ENCODE measurements around the gene TUFT1. TPM values are rescaled to one million over a fixed set of nuclear protein-coding genes. Genes with fewer than 3 reads are reported as not detected.
"Not testable (repeated sequence)": the region's sequence is repeated elsewhere in the genome, so short reads cannot be mapped to it uniquely, and the experiment has no call there.

The TUFT1 gene
- total RNA-seq, 2 experiments from 2014 or later = 4.5 to 4.9 TPM

DNA sequence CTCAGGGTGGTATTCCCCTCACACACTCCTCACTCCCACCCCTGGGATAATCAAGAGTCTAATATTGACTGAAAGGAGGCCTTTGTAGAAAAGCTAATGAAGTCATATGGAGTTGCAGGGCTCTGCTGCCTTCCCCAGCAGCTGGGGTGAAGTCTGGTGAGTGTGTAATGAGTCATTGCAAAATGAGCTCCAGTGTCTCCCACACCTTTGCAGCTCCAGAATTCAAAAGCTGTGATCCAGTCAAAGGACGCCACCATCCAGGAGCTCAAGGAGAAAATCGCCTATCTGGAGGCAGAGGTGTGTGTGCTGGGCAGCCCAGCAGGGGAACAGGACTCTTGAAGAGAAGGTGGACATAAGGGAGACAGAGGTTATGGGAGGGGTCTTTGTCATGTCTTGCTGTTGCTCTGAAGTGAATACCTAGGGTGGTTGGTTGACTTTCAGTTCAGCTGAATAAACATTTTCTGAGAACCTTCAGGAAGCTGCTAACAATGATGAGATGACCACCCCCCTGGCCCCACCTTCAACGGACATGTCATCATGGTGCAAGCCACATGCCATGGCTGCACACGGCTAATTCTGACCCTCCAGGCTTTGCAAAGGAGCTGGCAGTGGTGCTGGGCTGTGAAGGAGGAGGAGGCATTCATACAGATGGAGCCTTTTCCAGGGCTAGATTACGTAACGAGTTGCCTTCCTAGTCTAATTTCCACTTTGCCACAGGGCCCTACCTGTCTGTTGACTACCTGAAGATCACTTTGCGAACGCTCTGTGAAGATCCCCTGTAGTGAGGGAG, 39.5 kb downstream of the TUFT1 start:
- H3K9me3 Mint-ChIP-seq = no peaks in the 10 kb centered on the region
- ChIA-PET POLR2A (interaction anchor here (0.9 kb wide), 1 partner anchor 11 kb away, joined by 3 read pairs; no protein-coding TSS in a partner anchor), CTCF (interaction anchor here (0.8 to 2.1 kb wide), 2 partner anchors 11 to 14 kb away, joined by 5 to 11 read pairs; no protein-coding TSS in a partner anchor)
- no peak overlapping the region for H3K27ac Mint-ChIP-seq
- peaks cover 22% of the 10 kb centered on the region for H3K36me3 Mint-ChIP-seq (ENCODE audit: low read depth)
- H3K4me1 Mint-ChIP-seq = peaks cover 34% of the 10 kb centered on the region
- no peaks in the 10 kb centered on the region for H3K27me3 Mint-ChIP-seq
- no peak overlapping the region for H3K4me3 Mint-ChIP-seq
- no peak for DNase-seq

- H3K36me3 Mint-ChIP-seq (ENCODE audit: low read depth) = peaks cover 10% of the 10 kb centered on the region
- POLR2A ChIA-PET = no interaction called here
These were observed 41.3 kb downstream of the TUFT1 start for GRCh38 chr1:151581451-151581850.

DNA sequence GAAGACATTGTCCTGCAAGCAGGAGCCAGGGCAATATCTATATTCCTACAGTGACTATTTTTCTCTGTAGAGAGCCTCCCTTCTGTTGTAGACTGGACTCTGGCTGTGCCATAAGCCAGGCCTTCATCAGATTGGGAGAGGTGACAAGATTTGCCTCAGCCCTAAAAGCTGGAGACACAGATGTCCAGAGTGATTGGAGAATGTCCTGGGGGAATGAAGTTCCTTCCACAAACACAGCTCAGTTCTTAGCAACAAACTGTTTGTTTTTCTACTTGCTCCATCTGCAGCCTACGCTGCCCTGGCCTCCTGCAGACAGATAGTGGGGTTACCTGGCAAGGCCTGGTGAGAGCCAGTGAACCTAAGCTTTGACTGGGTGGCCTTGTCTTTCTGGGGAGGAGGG, 41.8 kb downstream of the TUFT1 start:
- Mint-ChIP-seq H3K9me3 (no peaks in the 10 kb centered on the region), H3K4me1 (peaks cover 29% of the 10 kb centered on the region), H3K4me3 (no peak overlapping the region), H3K36me3 (ENCODE audit: low read depth) (peaks cover 10% of the 10 kb centered on the region), H3K27ac (no peak overlapping the region), H3K27me3 (no peaks in the 10 kb centered on the region)
- no peak for DNase-seq
- ChIA-PET CTCF (no interaction called here), POLR2A (no interaction called here)

More at GRCh38 chr1:151581451-151581850, 41.3 kb downstream of the TUFT1 start:
- H3K4me3 Mint-ChIP-seq = no peak overlapping the region
- no peaks in the 10 kb centered on the region for H3K27me3 Mint-ChIP-seq
- CTCF ChIA-PET = no interaction called here
- H3K9me3 Mint-ChIP-seq = no peaks in the 10 kb centered on the region
- DNase-seq = no peak
- peaks cover 27% of the 10 kb centered on the region for H3K4me1 Mint-ChIP-seq
- H3K27ac Mint-ChIP-seq = no peak overlapping the region

GRCh38 chr1:151583796-151584195, 43.7 kb downstream of the TUFT1 start:
- Mint-ChIP-seq H3K4me1 (peaks cover 20% of the 10 kb centered on the region), H3K9me3 (no peaks in the 10 kb centered on the region), H3K27ac (no peak overlapping the region), H3K27me3 (no peaks in the 10 kb centered on the region), H3K4me3 (no peak overlapping the region), H3K36me3 (ENCODE audit: low read depth) (peaks cover 6% of the 10 kb centered on the region)
- DNase-seq = no peak
- ChIA-PET CTCF (interaction anchor here (1.6 kb wide), 1 partner anchor 10 kb away, joined by 6 read pairs; no protein-coding TSS in a partner anchor), POLR2A (no interaction called here)

GRCh38 chr1:151584278-151584677, 44.2 kb downstream of the TUFT1 start:
- no peak overlapping the region for H3K4me3 Mint-ChIP-seq
- peaks cover 4% of the 10 kb centered on the region for H3K27me3 Mint-ChIP-seq
- H3K36me3 Mint-ChIP-seq (ENCODE audit: low read depth) = peaks cover 3% of the 10 kb centered on the region
- POLR2A ChIA-PET = no interaction called here
- no peaks in the 10 kb centered on the region for H3K9me3 Mint-ChIP-seq
- H3K4me1 Mint-ChIP-seq = peaks cover 16% of the 10 kb centered on the region
- CTCF ChIA-PET = interaction anchor here (1.6 kb wide), 1 partner anchor 10 kb away, joined by 6 read pairs; no protein-coding TSS in a partner anchor
- no peak for DNase-seq
- no peak overlapping the region for H3K27ac Mint-ChIP-seq

DNA sequence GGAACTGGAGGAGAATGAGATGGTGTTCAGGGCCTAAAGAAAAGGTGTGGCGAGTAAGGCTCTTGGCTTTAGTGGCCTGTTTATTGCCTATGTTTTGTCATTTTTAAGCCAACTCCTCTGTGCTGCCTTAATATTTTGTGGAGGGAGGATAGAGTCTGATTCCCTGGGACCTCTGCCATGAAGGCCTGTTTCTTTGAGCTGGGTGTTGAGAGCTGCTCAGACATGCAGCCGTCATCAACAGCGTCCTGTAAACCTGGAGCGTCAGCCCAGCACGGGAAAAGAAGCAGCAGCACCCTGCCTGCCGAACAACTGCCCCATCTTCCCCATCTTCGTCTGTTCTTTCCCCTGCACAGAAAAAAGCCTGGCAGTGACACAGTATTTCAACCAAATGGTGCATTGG, 44.7 kb downstream of the TUFT1 start:
- H3K4me3 Mint-ChIP-seq = no peak overlapping the region
- CTCF ChIA-PET = no interaction called here
- H3K36me3 Mint-ChIP-seq (ENCODE audit: low read depth) = no peaks in the 10 kb centered on the region
- H3K9me3 Mint-ChIP-seq = no peaks in the 10 kb centered on the region
- H3K27me3 Mint-ChIP-seq = peaks cover 4% of the 10 kb centered on the region
- peaks cover 11% of the 10 kb centered on the region for H3K4me1 Mint-ChIP-seq
- H3K27ac Mint-ChIP-seq = no peak overlapping the region
- POLR2A ChIA-PET = no interaction called here
- DNase-seq = no peak

DNA sequence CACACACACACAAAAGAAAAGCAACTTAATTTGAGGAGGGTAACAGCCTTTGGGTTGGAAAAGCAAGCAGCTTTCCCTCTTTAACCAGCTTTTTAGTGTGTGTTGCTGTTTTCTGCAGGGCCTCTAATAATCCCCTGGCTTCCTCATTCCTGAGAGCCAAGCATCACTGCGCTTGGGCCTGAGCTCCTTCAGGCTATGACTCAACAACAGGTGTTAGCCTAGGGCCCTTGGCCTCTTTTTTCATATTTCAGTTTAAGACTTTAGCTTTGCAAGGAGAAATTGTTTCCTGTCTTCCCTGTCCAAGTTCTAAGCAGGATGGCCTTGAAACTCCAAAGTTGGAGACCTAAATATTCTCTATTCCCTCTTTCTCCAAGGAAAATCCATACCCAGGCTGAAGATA, 45.5 kb downstream of the TUFT1 start:
- Mint-ChIP-seq H3K4me3 (no peak overlapping the region), H3K4me1 (peaks cover 8% of the 10 kb centered on the region), H3K27ac (no peak overlapping the region), H3K9me3 (no peaks in the 10 kb centered on the region), H3K36me3 (ENCODE audit: low read depth) (no peaks in the 10 kb centered on the region), H3K27me3 (peaks cover 7% of the 10 kb centered on the region)
- POLR2A ChIA-PET = no interaction called here
- CTCF ChIA-PET = interaction anchor here (1.0 kb wide), 1 partner anchor 8 kb away, joined by 4 read pairs; no protein-coding TSS in a partner anchor
- DNase-seq = no peak

DNA sequence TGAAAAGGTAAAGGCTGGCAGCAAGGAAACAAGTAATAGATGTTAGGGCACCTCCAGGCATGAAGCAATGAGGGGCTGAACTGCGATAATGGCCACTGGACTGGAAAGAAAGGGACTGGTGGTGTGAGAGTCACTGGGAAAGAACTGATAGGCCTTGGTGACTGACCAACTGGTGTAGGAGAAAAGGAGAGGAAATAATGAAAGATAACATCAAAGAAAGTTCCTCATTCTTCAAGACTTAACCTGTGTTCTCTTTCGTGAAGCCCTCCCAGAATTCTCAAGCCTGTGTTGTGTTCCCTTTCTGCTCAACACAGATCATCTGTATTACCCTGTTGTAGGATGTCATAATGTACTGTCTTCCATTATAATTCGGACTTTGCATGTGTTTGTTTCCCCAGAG, 50.9 kb downstream of the TUFT1 start:
- DNase-seq = no peak
- H3K27ac Mint-ChIP-seq = no peak overlapping the region
- H3K4me3 Mint-ChIP-seq = no peak overlapping the region
- no peaks in the 10 kb centered on the region for H3K36me3 Mint-ChIP-seq (ENCODE audit: low read depth)
- CTCF ChIA-PET = no interaction called here
- POLR2A ChIA-PET = no interaction called here
- H3K9me3 Mint-ChIP-seq = no peaks in the 10 kb centered on the region
- peaks cover 13% of the 10 kb centered on the region for H3K4me1 Mint-ChIP-seq
- peaks cover 20% of the 10 kb centered on the region for H3K27me3 Mint-ChIP-seq

DNA sequence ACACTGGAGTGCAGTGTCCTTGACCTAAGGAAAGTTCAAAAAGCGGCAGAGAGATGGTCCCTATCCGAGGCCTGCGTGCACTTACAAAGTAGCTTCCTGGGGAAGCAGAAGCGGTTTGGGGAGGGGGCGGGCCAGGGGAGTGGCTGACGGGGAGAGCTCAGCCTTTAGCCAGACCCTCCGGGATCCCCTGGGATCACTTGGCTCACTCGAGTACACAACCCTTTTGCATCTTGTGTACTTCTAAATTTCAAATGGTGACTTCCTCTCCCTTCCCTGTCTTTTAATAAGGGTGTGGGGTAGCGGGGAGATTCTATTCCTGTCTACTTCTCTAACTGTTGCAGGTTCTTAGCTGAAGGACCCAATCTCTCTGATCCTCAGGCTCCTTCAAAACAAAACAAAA, 53.6 kb downstream of the TUFT1 start:
- Mint-ChIP-seq H3K27me3 (peaks cover 23% of the 10 kb centered on the region), H3K27ac (peak overlapping the region; percentile 16), H3K36me3 (ENCODE audit: low read depth) (no peaks in the 10 kb centered on the region), H3K4me3 (no peak overlapping the region), H3K9me3 (no peaks in the 10 kb centered on the region), H3K4me1 (peaks cover 9% of the 10 kb centered on the region)
- POLR2A ChIA-PET = interaction anchor here (1.6 to 1.7 kb wide), 2 partner anchors 241 to 243 kb away, joined by 3 to 4 read pairs; no protein-coding TSS in a partner anchor
- no peak for DNase-seq
- CTCF ChIA-PET = interaction anchor here (0.7 to 2.7 kb wide), 44 partner anchors 8 to 408 kb away, joined by 3 to 19 read pairs (median 4); partner anchors contain the start of genes CELF3, SNX27, TDRKH and THEM5

- no peaks in the 10 kb centered on the region for H3K9me3 Mint-ChIP-seq
- no peaks in the 10 kb centered on the region for H3K36me3 Mint-ChIP-seq (ENCODE audit: low read depth)
- H3K4me3 Mint-ChIP-seq = no peak overlapping the region
- ChIA-PET CTCF (interaction anchor here (0.7 to 2.7 kb wide), 44 partner anchors 9 to 408 kb away, joined by 3 to 19 read pairs (median 4); partner anchors contain the start of genes CELF3, SNX27, TDRKH and THEM5), POLR2A (interaction anchor here (1.6 to 1.7 kb wide), 2 partner anchors 240 to 243 kb away, joined by 3 to 4 read pairs; no protein-coding TSS in a partner anchor)
- H3K27me3 Mint-ChIP-seq = peaks cover 20% of the 10 kb centered on the region
- DNase-seq = peak; percentile 87
- peak overlapping the region; percentile 16 for H3K27ac Mint-ChIP-seq
- peaks cover 9% of the 10 kb centered on the region for H3K4me1 Mint-ChIP-seq
These were observed 54.1 kb downstream of the TUFT1 start for GRCh38 chr1:151594143-151594625.

DNA sequence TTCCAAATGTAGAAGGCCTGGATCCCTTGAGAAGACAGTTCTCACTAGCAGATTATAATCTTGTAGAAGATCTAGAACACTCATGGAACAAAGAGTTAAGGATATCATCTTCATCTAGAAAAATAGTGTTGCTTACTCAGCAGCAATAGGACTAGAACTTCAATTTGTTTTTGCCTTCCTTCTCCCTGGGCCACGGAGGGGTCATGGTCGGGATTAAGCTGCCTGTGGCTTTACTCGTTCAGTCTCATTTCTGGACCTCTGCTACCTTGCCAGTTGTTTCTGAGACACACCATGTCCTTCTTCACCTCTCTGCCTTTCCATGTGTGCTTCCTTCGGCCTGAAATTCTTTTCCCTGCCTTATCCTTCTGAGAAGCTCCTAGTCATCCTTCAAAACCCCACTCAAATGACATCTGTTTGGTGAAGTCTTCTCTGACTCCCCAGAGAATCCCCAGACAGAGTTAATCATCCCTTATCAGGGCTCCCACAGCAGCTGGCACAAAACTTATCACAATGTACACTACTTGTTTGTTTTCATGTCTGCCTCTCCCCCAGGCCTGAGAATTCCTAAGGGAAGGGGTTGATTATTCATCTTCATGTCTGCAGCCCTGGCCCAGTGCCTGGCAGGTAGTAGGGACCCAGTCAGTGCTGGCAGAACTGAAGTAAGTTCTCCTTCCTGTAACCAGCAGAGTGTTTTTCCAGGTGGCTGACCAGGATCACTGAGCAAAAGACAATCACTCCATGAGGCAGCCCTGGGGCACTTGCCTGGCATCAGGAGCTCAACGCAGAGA, 56.3 kb downstream of the TUFT1 start:
- Mint-ChIP-seq H3K27ac (no peak overlapping the region), H3K36me3 (ENCODE audit: low read depth) (no peaks in the 10 kb centered on the region), H3K4me1 (peaks cover 9% of the 10 kb centered on the region), H3K4me3 (no peak overlapping the region), H3K9me3 (no peaks in the 10 kb centered on the region), H3K27me3 (peaks cover 11% of the 10 kb centered on the region)
- POLR2A ChIA-PET = interaction anchor here (0.8 kb wide), 1 partner anchor 9 kb away, joined by 3 read pairs; no protein-coding TSS in a partner anchor
- CTCF ChIA-PET = interaction anchor here (0.7 to 1.2 kb wide), 3 partner anchors 9 to 238 kb away, joined by 3 to 4 read pairs (median 3); no protein-coding TSS in a partner anchor
- no peak for DNase-seq

GRCh38 chr1:151602550-151602949, 62.4 kb downstream of the TUFT1 start:
- H3K27ac Mint-ChIP-seq; H3K9me3 Mint-ChIP-seq; H3K4me3 Mint-ChIP-seq; DNase-seq; H3K4me1 Mint-ChIP-seq; H3K36me3 Mint-ChIP-seq (ENCODE audit: low read depth); POLR2A ChIA-PET: not testable (repeated sequence)
- peaks cover 21% of the 10 kb centered on the region for H3K27me3 Mint-ChIP-seq
- CTCF ChIA-PET = interaction anchor here (0.7 to 1.1 kb wide), 2 partner anchors 8 to 143 kb away, joined by 3 to 9 read pairs; no protein-coding TSS in a partner anchor
